ENCODE results near the gene KCTD19. TPM values are rescaled to one million over a fixed set of nuclear protein-coding genes. Genes with fewer than 3 reads are reported as not detected.

The KCTD19 gene
- polyA plus RNA-seq, 1 experiment = 0.25 TPM

DNA sequence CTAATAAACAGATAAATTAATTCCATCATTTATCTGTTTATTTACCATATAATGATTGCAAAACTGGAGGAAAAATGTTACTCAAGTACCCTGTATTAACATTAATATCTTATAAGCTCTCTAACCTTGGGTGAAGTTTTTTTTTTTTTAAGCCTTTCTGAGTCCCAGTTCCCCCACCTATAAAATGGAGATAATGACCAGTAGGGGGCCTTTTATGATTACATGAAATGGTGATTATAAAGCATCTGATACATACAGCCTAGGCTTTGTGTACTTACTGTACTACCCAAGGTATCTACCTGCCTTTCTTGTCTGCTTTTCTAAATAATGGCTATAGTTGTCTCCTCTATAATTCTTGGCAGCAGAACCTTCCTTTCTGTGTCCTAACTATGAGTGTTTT lies 22.6 kb upstream of the KCTD19 start:
- Histone ChIP-seq H3K27ac (ENCODE audit: low read depth, low read length) (no peak overlapping the region), H3K27me3 (ENCODE audit: control insufficient read depth, insufficient read depth, low read length) (peaks cover 2% of the 10 kb centered on the region), H3K4me3 (ENCODE audit: low read depth, low read length) (no peak overlapping the region), H3K9me3 (ENCODE audit: control insufficient read depth, insufficient read depth, low read length) (no peaks in the 10 kb centered on the region)
- TF ChIP-seq, protein P1, sequence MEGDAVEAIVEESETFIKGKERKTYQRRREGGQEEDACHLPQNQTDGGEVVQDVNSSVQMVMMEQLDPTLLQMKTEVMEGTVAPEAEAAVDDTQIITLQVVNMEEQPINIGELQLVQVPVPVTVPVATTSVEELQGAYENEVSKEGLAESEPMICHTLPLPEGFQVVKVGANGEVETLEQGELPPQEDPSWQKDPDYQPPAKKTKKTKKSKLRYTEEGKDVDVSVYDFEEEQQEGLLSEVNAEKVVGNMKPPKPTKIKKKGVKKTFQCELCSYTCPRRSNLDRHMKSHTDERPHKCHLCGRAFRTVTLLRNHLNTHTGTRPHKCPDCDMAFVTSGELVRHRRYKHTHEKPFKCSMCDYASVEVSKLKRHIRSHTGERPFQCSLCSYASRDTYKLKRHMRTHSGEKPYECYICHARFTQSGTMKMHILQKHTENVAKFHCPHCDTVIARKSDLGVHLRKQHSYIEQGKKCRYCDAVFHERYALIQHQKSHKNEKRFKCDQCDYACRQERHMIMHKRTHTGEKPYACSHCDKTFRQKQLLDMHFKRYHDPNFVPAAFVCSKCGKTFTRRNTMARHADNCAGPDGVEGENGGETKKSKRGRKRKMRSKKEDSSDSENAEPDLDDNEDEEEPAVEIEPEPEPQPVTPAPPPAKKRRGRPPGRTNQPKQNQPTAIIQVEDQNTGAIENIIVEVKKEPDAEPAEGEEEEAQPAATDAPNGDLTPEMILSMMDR (IDR thresholded peaks at IDR 0.05; ENCODE audit: low read depth, low read length) = peak; percentile 63
- ChIA-PET POLR2A (no interaction called here), CTCF (interaction anchor here (0.6 to 2.8 kb wide), 9 partner anchors 8 to 213 kb away, joined by 3 to 15 read pairs (median 4); no protein-coding TSS in a partner anchor)
- no peak for DNase-seq (ENCODE audit: low read depth, low spot score)

- no peak for DNase-seq (ENCODE audit: low read depth, low spot score)
- no peaks in the 10 kb centered on the region for H3K27me3 ChIP-seq (ENCODE audit: control insufficient read depth, insufficient read depth, low read length)
- H3K9me3 ChIP-seq (ENCODE audit: control insufficient read depth, insufficient read depth, low read length) = no peaks in the 10 kb centered on the region
- POLR2A ChIA-PET = no interaction called here
- TF ChIP-seq, protein P1 (IDR thresholded peaks at IDR 0.05; ENCODE audit: low read depth, low read length) = no peak
- no peak overlapping the region for H3K4me3 ChIP-seq (ENCODE audit: low read depth, low read length)
- CTCF ChIA-PET = interaction anchor here (0.6 kb wide), 1 partner anchor 20 kb away, joined by 3 read pairs; no protein-coding TSS in a partner anchor
- no peak overlapping the region for H3K27ac ChIP-seq (ENCODE audit: low read depth, low read length)
These were observed 19.8 kb upstream of the KCTD19 start for GRCh38 chr16:67346341-67346740.

DNA sequence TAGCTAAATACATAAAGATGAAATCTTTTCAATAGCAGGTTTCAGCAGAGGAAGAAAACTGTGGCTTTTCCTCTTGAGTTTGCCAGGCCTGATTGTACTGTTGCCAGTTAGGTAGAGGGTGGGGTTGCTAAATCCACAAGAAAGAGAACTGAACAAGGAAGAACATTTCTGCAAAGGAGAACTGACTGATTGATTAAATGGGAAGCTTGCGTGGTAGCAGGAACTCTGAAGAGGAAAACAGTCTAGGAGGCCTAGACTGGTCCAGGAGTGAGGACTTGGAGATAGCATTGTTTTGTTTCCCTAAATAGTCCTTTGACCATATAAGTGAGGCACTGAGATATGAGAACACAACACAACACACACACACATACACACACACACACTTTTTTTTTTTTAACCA lies 18.9 kb upstream of the KCTD19 start:
- CTCF ChIA-PET = interaction anchor here (0.6 kb wide), 1 partner anchor 46 kb away, joined by 5 read pairs; no protein-coding TSS in a partner anchor
- no peak for DNase-seq (ENCODE audit: low read depth, low spot score)
- Histone ChIP-seq H3K27me3 (ENCODE audit: control insufficient read depth, insufficient read depth, low read length) (no peaks in the 10 kb centered on the region), H3K9me3 (ENCODE audit: control insufficient read depth, insufficient read depth, low read length) (no peaks in the 10 kb centered on the region), H3K27ac (ENCODE audit: low read depth, low read length) (no peak overlapping the region), H3K4me3 (ENCODE audit: low read depth, low read length) (no peak overlapping the region)
- TF ChIP-seq, protein P1 (IDR thresholded peaks at IDR 0.05; ENCODE audit: low read depth, low read length) = no peak
- POLR2A ChIA-PET = no interaction called here

GRCh38 chr16:67342616-67343015 lies 16.1 kb upstream of the KCTD19 start:
- no peak overlapping the region for H3K27ac ChIP-seq (ENCODE audit: low read depth, low read length)
- POLR2A ChIA-PET = no interaction called here
- no peaks in the 10 kb centered on the region for H3K27me3 ChIP-seq (ENCODE audit: control insufficient read depth, insufficient read depth, low read length)
- no peak overlapping the region for H3K4me3 ChIP-seq (ENCODE audit: low read depth, low read length)
- DNase-seq (ENCODE audit: low read depth, low spot score) = no peak
- TF ChIP-seq, protein P1 (IDR thresholded peaks at IDR 0.05; ENCODE audit: low read depth, low read length) = no peak
- CTCF ChIA-PET = no interaction called here
- no peaks in the 10 kb centered on the region for H3K9me3 ChIP-seq (ENCODE audit: control insufficient read depth, insufficient read depth, low read length)

DNA sequence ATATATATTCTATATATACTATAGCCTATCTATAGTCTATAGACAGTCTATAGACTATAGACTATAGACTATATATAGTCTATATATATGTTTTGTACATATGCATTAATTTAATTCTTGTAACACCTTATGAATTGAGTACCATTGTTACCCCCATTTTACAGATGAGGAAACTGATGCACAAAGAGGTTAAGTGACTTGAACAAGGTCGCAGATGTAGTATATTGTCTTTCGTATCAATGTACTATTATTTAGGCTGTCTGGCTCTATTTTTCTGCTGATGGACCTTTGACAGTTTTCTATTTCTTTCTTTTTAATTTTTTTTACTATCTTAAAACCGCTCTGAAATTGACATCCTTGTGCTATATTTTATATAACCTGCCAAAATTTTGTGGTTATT lies 14.7 kb upstream of the KCTD19 start:
- no peak for DNase-seq (ENCODE audit: low read depth, low spot score)
- POLR2A ChIA-PET = no interaction called here
- TF ChIP-seq, protein P1 (IDR thresholded peaks at IDR 0.05; ENCODE audit: low read depth, low read length) = no peak
- CTCF ChIA-PET = no interaction called here
- no peak overlapping the region for H3K27ac ChIP-seq (ENCODE audit: low read depth, low read length)
- H3K27me3 ChIP-seq (ENCODE audit: control insufficient read depth, insufficient read depth, low read length) = no peaks in the 10 kb centered on the region
- no peak overlapping the region for H3K4me3 ChIP-seq (ENCODE audit: low read depth, low read length)
- no peaks in the 10 kb centered on the region for H3K9me3 ChIP-seq (ENCODE audit: control insufficient read depth, insufficient read depth, low read length)

Data from AG04450 (cell line).